Measurements from ENCODE around the gene DEFB127.
"Not testable (repeated sequence)": the region's sequence is repeated elsewhere in the genome, so short reads cannot be mapped to it uniquely, and the experiment has no call there.

The DEFB127 gene

DNA sequence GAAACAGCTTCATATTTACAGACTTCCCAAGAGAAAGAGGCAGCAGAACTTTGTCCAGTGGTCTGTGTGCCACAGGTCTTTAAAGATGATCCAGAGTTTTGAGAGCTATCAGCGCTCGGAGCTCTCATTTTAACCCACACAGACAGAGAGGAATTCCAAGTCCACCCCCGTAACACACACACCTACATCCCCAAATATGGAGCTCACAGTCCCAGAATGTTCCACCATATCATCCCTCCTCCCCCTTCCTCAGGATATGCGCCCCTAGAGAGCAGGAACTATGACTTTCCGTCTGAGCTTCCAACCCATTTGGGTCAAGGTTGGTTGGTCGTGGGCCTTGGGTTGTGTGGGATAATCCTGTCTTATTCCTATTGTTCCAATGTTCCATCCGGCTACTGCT is 32.4 kb downstream of the DEFB127 start, which contains the start of gene DEFB128:
Gene DEFB128 (minus strand): TSS at position 101 of the 400 bp plus-strand sequence. CDS start 88 bp downstream, at position 13.
- Histone ChIP-seq H3K36me3 (no peaks in the 10 kb centered on the region), H3K9me3 (no peaks in the 10 kb centered on the region), H3K4me3 (ENCODE audit: low read depth, low read length) (no peak within 1 kb of the TSS), H3K4me1 (no peaks in the 10 kb centered on the region), H3K27me3 (no peaks in the 10 kb centered on the region)
- no peak for DNase-seq
- TF ChIP-seq, protein P1, sequence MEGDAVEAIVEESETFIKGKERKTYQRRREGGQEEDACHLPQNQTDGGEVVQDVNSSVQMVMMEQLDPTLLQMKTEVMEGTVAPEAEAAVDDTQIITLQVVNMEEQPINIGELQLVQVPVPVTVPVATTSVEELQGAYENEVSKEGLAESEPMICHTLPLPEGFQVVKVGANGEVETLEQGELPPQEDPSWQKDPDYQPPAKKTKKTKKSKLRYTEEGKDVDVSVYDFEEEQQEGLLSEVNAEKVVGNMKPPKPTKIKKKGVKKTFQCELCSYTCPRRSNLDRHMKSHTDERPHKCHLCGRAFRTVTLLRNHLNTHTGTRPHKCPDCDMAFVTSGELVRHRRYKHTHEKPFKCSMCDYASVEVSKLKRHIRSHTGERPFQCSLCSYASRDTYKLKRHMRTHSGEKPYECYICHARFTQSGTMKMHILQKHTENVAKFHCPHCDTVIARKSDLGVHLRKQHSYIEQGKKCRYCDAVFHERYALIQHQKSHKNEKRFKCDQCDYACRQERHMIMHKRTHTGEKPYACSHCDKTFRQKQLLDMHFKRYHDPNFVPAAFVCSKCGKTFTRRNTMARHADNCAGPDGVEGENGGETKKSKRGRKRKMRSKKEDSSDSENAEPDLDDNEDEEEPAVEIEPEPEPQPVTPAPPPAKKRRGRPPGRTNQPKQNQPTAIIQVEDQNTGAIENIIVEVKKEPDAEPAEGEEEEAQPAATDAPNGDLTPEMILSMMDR (IDR thresholded peaks at IDR 0.05; ENCODE audit: low read depth, low read length): no peak

GRCh38 chr20:198225-198624 is 41.0 kb downstream of the DEFB127 start:
- DNase-seq: no peak
- Histone ChIP-seq H3K9me3 (no peaks in the 10 kb centered on the region), H3K36me3 (no peaks in the 10 kb centered on the region), H3K4me1 (no peaks in the 10 kb centered on the region), H3K4me3 (ENCODE audit: low read depth, low read length) (no peak overlapping the region), H3K27me3 (no peaks in the 10 kb centered on the region)
- TF ChIP-seq, protein P1 (IDR thresholded peaks at IDR 0.05; ENCODE audit: low read depth, low read length): no peak

- H3K9me3 ChIP-seq: no peaks in the 10 kb centered on the region
- no peak overlapping the region for H3K4me3 ChIP-seq (ENCODE audit: low read depth, low read length)
- no peak for DNase-seq
- no peaks in the 10 kb centered on the region for H3K27me3 ChIP-seq
- no peaks in the 10 kb centered on the region for H3K36me3 ChIP-seq
- TF ChIP-seq, protein P1 (IDR thresholded peaks at IDR 0.05; ENCODE audit: low read depth, low read length): no peak
- no peaks in the 10 kb centered on the region for H3K4me1 ChIP-seq
Measured at GRCh38 chr20:199996-200395, 42.7 kb downstream of the DEFB127 start.

GRCh38 chr20:203630-204029 is 46.4 kb downstream of the DEFB127 start:
- not testable (repeated sequence) for H3K9me3 ChIP-seq; H3K27me3 ChIP-seq; H3K36me3 ChIP-seq; H3K4me3 ChIP-seq (ENCODE audit: low read depth, low read length); DNase-seq; H3K4me1 ChIP-seq
